HCT116 (cell line): ENCODE measurements around the gene SCTR. TPM values are rescaled to one million over a fixed set of nuclear protein-coding genes. Genes with fewer than 3 reads are reported as not detected.

ENCODE experiments used
- ATAC-seq: fragments of 200-7000 bp; cut with Tn5 transposase; 2 replicates; pipeline ENCODE4 v1.9.1; 2020; ENCODE audit warnings: mild to moderate bottlenecking, moderate library complexity
- BruUV-seq: library from RNA; stranded (reverse); fragments of 400-500 nt; replicated peaks from 2 replicates; lab custom pipeline; 2021; lab: Mats Ljungman, UMichigan
- CTCF ChIA-PET: fragments of 300-600 bp; sonication (Branson Sonifier 250); formaldehyde crosslinking; loops from one replicate; lab custom pipeline; 2021; ENCODE audit warnings: antibody characterized with exemption; lab: Charles Lee
- POLR2A ChIA-PET: fragments of 300-600, 350-600 bp; sonication (Branson Sonifier 250); formaldehyde crosslinking; loops from one replicate; lab custom pipeline; 2021; ENCODE audit warnings: antibody characterized with exemption; lab: Charles Lee
- RAD21 ChIA-PET, 2 experiments: fragments of 300-600 bp; sonication (Branson Sonifier 250); formaldehyde crosslinking; loops; one replicate each; lab custom pipeline; 2023; ENCODE audit warnings: low total read pairs in 2 of 2; ENCODE audit not compliant: uncharacterized antibody in 2 of 2, unreplicated experiment in 2 of 2, low non-redundant PET in 1 of 2; lab: Charles Lee
- DNase-seq: peaks from one replicate; pipeline ENCODE4 v3.0.0-alpha.2; 2010; ENCODE audit warnings: low read depth, low spot score
- H2AFZ ChIP-seq: fragments of 200-600 bp; shearing (Covaris generic), sonication (generic); 2 replicates; pipeline ENCODE4 v1.6.1; 2017; ENCODE audit warnings: low read depth, mixed run types, mixed read lengths, antibody characterized with exemption, low read length; ENCODE audit not compliant: poor library complexity, severe bottlenecking
- H3K27ac ChIP-seq: 2 replicates; pipeline ENCODE4 v1.5.1; 2012; ENCODE audit warnings: low read depth, low read length
- H3K27me3 ChIP-seq: fragments of 200-600 bp; sonication (generic); 2 replicates; pipeline ENCODE4 v1.6.1; 2016; ENCODE audit warnings: mixed run types, low read length, mixed read lengths; ENCODE audit not compliant: insufficient read depth
- H3K36me3 ChIP-seq, 2 experiments: fragments of 200-500 bp in 1 of 2; fragments of 200-600 bp in 1 of 2; sonication (Bioruptor generic) in 1 of 2; sonication (generic) in 1 of 2; 2 replicates each; pipeline versions ENCODE4 v1.5.1 to v1.6.1; 2014 to 2016; ENCODE audit warnings: low read length in 2 of 2, inconsistent platforms in 1 of 2, mixed read lengths in 1 of 2, mixed run types in 1 of 2; ENCODE audit not compliant: insufficient read depth in 2 of 2, control insufficient read depth in 1 of 2
- H3K4me1 ChIP-seq, 2 experiments: fragments of 200-600 bp in 1 of 2; sonication (generic) in 1 of 2; 2 replicates each; pipeline versions ENCODE4 v1.5.1 to v1.6.1; 2012 to 2017; ENCODE audit warnings: low read length in 2 of 2, inconsistent platforms in 1 of 2, mild to moderate bottlenecking in 1 of 2, mixed read lengths in 1 of 2, mixed run types in 1 of 2, moderate library complexity in 1 of 2; ENCODE audit not compliant: insufficient read depth in 2 of 2, control insufficient read depth in 1 of 2
- H3K4me2 ChIP-seq: fragments of 200-600 bp; sonication (generic); 2 replicates; pipeline ENCODE4 v1.6.1; 2017; ENCODE audit warnings: mixed run types, low read length, mixed read lengths
- H3K4me3 ChIP-seq, 2 experiments: fragments of 200-600 bp in 1 of 2; sonication (generic) in 1 of 2; replicated peaks in 1 of 2; 2 replicates each; pipeline ENCODE4 v1.5.1; 2011 to 2016; ENCODE audit warnings: low read length in 2 of 2, control low read depth in 1 of 2, low read depth in 1 of 2, mild to moderate bottlenecking in 1 of 2, mixed read lengths in 1 of 2, mixed run types in 1 of 2
- H3K79me2 ChIP-seq: fragments of 200-600 bp; sonication (generic); 2 replicates; pipeline ENCODE4 v1.6.1; 2017; ENCODE audit warnings: mild to moderate bottlenecking, mixed run types, low read length, moderate library complexity, mixed read lengths; ENCODE audit not compliant: insufficient read depth
- H3K9ac ChIP-seq: fragments of 200-600 bp; sonication (generic); 2 replicates; pipeline ENCODE4 v1.6.1; 2016; ENCODE audit warnings: low read length, mixed read lengths
- H3K9me2 ChIP-seq: fragments of 200-600 bp; sonication (generic), shearing (Covaris generic); 2 replicates; pipeline ENCODE4 v1.6.1; 2017; ENCODE audit warnings: mixed run types, mild to moderate bottlenecking, moderate library complexity; ENCODE audit not compliant: insufficient read depth
- H3K9me3 ChIP-seq, 2 experiments: fragments of 200-500 bp in 1 of 2; fragments of 200-600 bp in 1 of 2; sonication (Bioruptor generic) in 1 of 2; sonication (generic) in 1 of 2; 2 replicates each; pipeline ENCODE4 v1.6.1; 2014 to 2017; ENCODE audit warnings: low read length in 2 of 2, mixed read lengths in 2 of 2, inconsistent platforms in 1 of 2, low read depth in 1 of 2, mild to moderate bottlenecking in 1 of 2, mixed run types in 1 of 2, moderate library complexity in 1 of 2; ENCODE audit not compliant: control insufficient read depth in 1 of 2, insufficient read depth in 1 of 2
- H4K20me1 ChIP-seq: fragments of 200-600 bp; sonication (generic), shearing (Covaris generic); 2 replicates; pipeline ENCODE4 v1.6.1; 2017; ENCODE audit warnings: mixed run types, mild to moderate bottlenecking, moderate library complexity; ENCODE audit not compliant: insufficient read depth
- CBX3 ChIP-seq: IDR thresholded peaks from 2 replicates; pipeline ENCODE4 v1.6.1; 2012; ENCODE audit warnings: low read depth
- ELF1 ChIP-seq: IDR thresholded peaks from 2 replicates; pipeline ENCODE4 v1.6.1; 2012; ENCODE audit warnings: low read depth, borderline replicate concordance
- EZH2 ChIP-seq: fragments of 200-600 bp; sonication (generic); IDR thresholded peaks from 2 replicates; pipeline ENCODE4 v1.6.1; 2017; ENCODE audit warnings: antibody characterized with exemption, mixed run types
- POLR2A ChIP-seq: IDR thresholded peaks from 2 replicates; pipeline ENCODE4 v1.7.0; 2011; ENCODE audit warnings: borderline replicate concordance; ENCODE audit not compliant: insufficient read depth, insufficient read length; ENCODE audit errors: extremely low read depth
- RAD21 ChIP-seq: IDR thresholded peaks from 2 replicates; pipeline ENCODE4 v1.6.1; 2012; ENCODE audit warnings: low read depth, mild to moderate bottlenecking
- SIN3A ChIP-seq: IDR thresholded peaks from 2 replicates; pipeline ENCODE4 v1.6.1; 2012; ENCODE audit warnings: low read depth
- SP1 ChIP-seq: IDR thresholded peaks from 2 replicates; pipeline ENCODE4 v1.6.1; 2012; ENCODE audit warnings: low read depth
- SRF ChIP-seq: IDR thresholded peaks from 2 replicates; pipeline ENCODE4 v1.6.1; 2012; ENCODE audit warnings: low read depth
- ZFX ChIP-seq: fragments of 450-650 bp; IDR thresholded peaks from 2 replicates; pipeline ENCODE4 v1.6.1; 2017
- ZNF274 ChIP-seq: fragments of 200-500 bp; sonication (Bioruptor generic); IDR thresholded peaks from 2 replicates; pipeline ENCODE4 v1.6.1; 2014; ENCODE audit warnings: mild to moderate bottlenecking, low read depth, low read length, inconsistent platforms
- intact Hi-C: fragments of 100-400 bp; cut with micrococcal nuclease; formaldehyde crosslinking; loops from 2 replicates; pipeline ENCODE4 v1.10.0; 2022
- total RNA-seq: library from RNA; stranded (reverse); gene quantifications from one replicate; pipeline ENCODE4 v1.2.1, GENCODE V29; 2021; ENCODE audit not compliant: unreplicated experiment
- TF ChIP-seq, protein P1 (sequence below): IDR thresholded peaks from 2 replicates; pipeline ENCODE4 v1.6.1; 2012; ENCODE audit warnings: low read depth
- TF ChIP-seq, protein P2 (sequence below): IDR thresholded peaks from 2 replicates; pipeline ENCODE4 v1.6.1; 2011; ENCODE audit warnings: mild to moderate bottlenecking, low read length, moderate library complexity; ENCODE audit not compliant: insufficient replicate concordance; ENCODE audit errors: extremely low read depth
- TF ChIP-seq, protein P3 (sequence below): IDR thresholded peaks from 2 replicates; pipeline ENCODE4 v1.6.1; 2012
- TF ChIP-seq, protein P4 (sequence below): IDR thresholded peaks from 2 replicates; pipeline ENCODE4 v1.6.1; 2012

SCTR gene
- total RNA-seq, 1 experiment from 2014 or later: not detected

DNA sequence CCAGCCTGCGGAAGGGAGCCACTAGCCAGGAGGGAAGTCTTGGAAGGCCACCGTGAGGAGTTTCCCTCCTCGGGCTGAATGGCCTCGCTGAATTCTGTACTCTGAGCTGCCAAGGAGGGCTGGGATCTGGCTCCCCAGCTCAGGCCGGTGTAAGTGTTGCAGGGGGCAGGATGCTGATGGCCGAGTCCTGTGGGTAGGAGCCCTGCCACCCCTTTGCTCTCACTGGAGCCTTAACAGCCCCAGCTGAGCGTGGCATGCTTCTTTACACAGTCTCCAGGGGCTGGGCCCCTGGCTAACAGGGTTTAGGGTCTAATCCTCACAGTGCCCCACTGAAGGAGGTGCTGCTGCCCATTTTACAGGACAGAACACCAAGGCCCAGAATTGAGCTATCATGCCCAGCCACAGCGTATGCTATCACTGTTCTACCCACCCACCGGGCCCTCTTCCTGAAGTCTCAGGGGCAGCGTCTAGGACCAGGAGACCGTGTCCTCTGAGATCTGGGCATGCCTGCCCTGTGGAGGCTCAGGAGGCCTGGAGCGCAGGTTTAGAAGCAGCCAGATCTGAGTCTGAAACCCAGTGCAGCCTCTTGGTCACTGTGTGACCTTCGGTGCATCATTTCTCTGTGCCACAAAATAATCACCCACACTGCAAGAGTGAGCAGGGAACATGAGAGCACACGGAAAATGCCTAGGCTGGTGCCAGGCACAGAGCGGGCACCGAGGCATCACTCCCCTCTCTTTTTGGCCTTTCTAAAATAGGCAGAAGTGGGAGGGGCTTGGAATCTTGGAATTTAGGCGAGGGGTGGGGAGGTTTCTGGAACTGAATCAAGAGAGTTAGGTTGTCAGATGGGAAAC is 49.7 kb downstream of the SCTR start:
- intact Hi-C loops: loop anchor here (10.0 kb wide), 1 partner anchor 180 kb away; no protein-coding TSS in a partner anchor
- H3K27me3 ChIP-seq: no peaks in the 10 kb centered on the region
- POLR2A ChIA-PET: no interaction called here
- H3K79me2 ChIP-seq: no peaks in the 10 kb centered on the region
- H2AFZ ChIP-seq: no peak overlapping the region
- no peaks in the 10 kb centered on the region for H3K36me3 ChIP-seq
- H3K4me3 ChIP-seq: no peak overlapping the region
- no peak overlapping the region for H3K4me2 ChIP-seq
- H4K20me1 ChIP-seq: no peaks in the 10 kb centered on the region
- BruUV-seq: no TSS peak
- RAD21 ChIA-PET: interaction anchor here in 1 of 2 experiments (0.6 kb wide), 1 partner anchor 46 kb away, joined by 3 read pairs; no protein-coding TSS in a partner anchor
- no peaks in the 10 kb centered on the region for H3K9me2 ChIP-seq
- CTCF ChIA-PET: interaction anchor here (2.5 kb wide), 1 partner anchor 66 kb away, joined by 16 read pairs; no protein-coding TSS in a partner anchor
- TF ChIP-seq ZNF274 (no peak), ELF1 (no peak), SIN3A (no peak), POLR2A (no peak), EZH2 (no peak), SP1 (no peak), ZFX (no peak), RAD21 (no peak), CBX3 (no peak), SRF (no peak)
- TF ChIP-seq, protein P1, sequence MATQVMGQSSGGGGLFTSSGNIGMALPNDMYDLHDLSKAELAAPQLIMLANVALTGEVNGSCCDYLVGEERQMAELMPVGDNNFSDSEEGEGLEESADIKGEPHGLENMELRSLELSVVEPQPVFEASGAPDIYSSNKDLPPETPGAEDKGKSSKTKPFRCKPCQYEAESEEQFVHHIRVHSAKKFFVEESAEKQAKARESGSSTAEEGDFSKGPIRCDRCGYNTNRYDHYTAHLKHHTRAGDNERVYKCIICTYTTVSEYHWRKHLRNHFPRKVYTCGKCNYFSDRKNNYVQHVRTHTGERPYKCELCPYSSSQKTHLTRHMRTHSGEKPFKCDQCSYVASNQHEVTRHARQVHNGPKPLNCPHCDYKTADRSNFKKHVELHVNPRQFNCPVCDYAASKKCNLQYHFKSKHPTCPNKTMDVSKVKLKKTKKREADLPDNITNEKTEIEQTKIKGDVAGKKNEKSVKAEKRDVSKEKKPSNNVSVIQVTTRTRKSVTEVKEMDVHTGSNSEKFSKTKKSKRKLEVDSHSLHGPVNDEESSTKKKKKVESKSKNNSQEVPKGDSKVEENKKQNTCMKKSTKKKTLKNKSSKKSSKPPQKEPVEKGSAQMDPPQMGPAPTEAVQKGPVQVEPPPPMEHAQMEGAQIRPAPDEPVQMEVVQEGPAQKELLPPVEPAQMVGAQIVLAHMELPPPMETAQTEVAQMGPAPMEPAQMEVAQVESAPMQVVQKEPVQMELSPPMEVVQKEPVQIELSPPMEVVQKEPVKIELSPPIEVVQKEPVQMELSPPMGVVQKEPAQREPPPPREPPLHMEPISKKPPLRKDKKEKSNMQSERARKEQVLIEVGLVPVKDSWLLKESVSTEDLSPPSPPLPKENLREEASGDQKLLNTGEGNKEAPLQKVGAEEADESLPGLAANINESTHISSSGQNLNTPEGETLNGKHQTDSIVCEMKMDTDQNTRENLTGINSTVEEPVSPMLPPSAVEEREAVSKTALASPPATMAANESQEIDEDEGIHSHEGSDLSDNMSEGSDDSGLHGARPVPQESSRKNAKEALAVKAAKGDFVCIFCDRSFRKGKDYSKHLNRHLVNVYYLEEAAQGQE: no peak
- TF ChIP-seq, protein P2, sequence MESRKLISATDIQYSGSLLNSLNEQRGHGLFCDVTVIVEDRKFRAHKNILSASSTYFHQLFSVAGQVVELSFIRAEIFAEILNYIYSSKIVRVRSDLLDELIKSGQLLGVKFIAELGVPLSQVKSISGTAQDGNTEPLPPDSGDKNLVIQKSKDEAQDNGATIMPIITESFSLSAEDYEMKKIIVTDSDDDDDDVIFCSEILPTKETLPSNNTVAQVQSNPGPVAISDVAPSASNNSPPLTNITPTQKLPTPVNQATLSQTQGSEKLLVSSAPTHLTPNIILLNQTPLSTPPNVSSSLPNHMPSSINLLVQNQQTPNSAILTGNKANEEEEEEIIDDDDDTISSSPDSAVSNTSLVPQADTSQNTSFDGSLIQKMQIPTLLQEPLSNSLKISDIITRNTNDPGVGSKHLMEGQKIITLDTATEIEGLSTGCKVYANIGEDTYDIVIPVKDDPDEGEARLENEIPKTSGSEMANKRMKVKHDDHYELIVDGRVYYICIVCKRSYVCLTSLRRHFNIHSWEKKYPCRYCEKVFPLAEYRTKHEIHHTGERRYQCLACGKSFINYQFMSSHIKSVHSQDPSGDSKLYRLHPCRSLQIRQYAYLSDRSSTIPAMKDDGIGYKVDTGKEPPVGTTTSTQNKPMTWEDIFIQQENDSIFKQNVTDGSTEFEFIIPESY: no peak
- TF ChIP-seq, protein P3, sequence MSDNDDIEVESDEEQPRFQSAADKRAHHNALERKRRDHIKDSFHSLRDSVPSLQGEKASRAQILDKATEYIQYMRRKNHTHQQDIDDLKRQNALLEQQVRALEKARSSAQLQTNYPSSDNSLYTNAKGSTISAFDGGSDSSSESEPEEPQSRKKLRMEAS: no peak
- TF ChIP-seq, protein P4, sequence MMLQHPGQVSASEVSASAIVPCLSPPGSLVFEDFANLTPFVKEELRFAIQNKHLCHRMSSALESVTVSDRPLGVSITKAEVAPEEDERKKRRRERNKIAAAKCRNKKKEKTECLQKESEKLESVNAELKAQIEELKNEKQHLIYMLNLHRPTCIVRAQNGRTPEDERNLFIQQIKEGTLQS: no peak
- no peak for DNase-seq
- ATAC-seq: no peak
- H3K9ac ChIP-seq: no peak overlapping the region
- H3K4me1 ChIP-seq: peaks cover 0 to 7% of the 10 kb centered on the region in 2 experiments; a peak in 2 of 4 replicates
- no peak overlapping the region for H3K27ac ChIP-seq
- no peaks in the 10 kb centered on the region for H3K9me3 ChIP-seq
